Motor neuron (in vitro differentiated cells): Measurements from ENCODE around the gene EEFSEC. TPM values are rescaled to one million over a fixed set of nuclear protein-coding genes. Genes with fewer than 3 reads are reported as not detected.

ENCODE experiments used
- ATAC-seq, 8 experiments: fragments of 200-7000 bp; cut with Tn5 transposase; replicated peaks in 6 of 8; 2 replicates each; pipeline ENCODE4 v1.8.0; 2021; ENCODE audit warnings: mild to moderate bottlenecking in 8 of 8, moderate library complexity in 8 of 8
- H3K27ac ChIP-seq, 2 donors: fragments of 250-450 bp; sonication (Bioruptor Pico); 2 replicates each; pipeline ENCODE4 v1.9.0; 2021; ENCODE audit warnings: antibody characterized with exemption in 2 of 2, mild to moderate bottlenecking in 2 of 2, moderate library complexity in 1 of 2
- H3K4me1 ChIP-seq, 2 donors: fragments of 250-450 bp; sonication (Bioruptor Pico); replicated peaks in 1 of 2; 2 replicates each; pipeline ENCODE4 v1.6.1; 2021; ENCODE audit warnings: antibody characterized with exemption in 2 of 2, mild to moderate bottlenecking in 2 of 2, moderate library complexity in 1 of 2
- H3K4me3 ChIP-seq, 5 donors: fragments of 250-450 bp; sonication (Bioruptor Pico); 2 replicates each; pipeline ENCODE4 v1.9.0; 2021; ENCODE audit warnings: antibody characterized with exemption in 5 of 5, mild to moderate bottlenecking in 5 of 5, moderate library complexity in 4 of 5
- WGBS, 10 experiments: fragments of 450-650 bp; shearing (Covaris generic); methylation state at CpG; one replicate each; pipeline ENCODE4 v1.0.0; 2022; 5-methylcytosine and 5-hydroxymethylcytosine counted together
- in situ Hi-C, 9 experiments: fragments of 400-800 bp; cut with MboI; loops; one replicate each; pipeline ENCODE4 v1.15.0; 2021; ENCODE audit warnings: low sequenced_read_pairs in 9 of 9, low pct_unique_long_range_greater_than_20kb in 2 of 9; ENCODE audit not compliant: unreplicated experiment in 9 of 9
- total RNA-seq, 8 experiments: library from RNA; unstranded; fragments of 300-600 nt; gene quantifications; 2 replicates each; pipeline versions ENCODE4 v1.2.3 to v1.2.4, GENCODE V29; 2022

EEFSEC gene
- total RNA-seq, 8 experiments from 2014 or later, result 5.8 to 20.7 (median 9.5) TPM

DNA sequence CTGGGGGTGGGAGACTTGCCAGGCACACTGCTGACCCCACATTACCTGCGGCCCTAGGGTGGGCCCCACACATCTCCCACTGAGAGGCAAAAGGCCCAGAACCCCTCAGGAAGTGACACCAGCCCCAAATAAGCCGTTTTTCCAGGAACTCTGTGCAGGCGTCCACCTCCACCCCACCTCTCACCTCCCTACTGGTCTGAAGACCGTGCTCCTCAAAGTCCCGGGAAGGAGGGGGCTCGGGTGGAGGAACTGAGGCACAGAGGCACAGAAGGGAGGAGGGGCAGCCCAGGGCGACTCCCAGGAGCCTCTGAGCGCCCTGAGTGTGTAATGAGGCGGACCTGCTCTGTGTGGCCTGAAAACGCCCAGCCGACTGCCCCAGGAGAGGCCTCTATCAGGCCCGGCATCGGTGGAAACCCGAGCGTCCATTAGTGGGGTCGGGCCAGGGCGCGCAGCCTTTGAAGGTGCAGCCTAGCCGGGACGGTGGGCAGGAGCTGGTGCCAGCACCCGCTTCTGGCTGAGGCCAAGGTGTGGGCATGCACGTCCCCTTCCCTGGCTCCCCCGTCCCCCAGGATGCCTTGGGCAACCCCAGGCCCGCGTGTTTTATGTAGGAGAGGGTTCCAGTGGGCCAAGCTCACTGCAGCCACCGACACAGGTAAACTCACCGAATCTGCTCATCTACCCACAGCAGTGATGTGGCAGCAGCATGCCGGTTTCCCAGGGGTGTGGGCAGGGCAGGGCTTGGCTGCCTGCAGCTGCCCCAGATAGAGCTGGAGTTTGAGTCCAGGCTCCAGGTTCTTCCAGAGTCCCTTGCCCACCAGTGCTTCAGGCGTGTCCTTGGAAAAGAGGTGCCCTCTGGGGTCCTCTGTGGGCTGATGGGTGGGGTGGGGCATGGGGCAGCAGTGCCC lies 257.6 kb downstream of the EEFSEC start:
- Histone ChIP-seq H3K4me1 (peaks cover 9 to 16% of the 10 kb centered on the region in 2 donors), H3K27ac (no peak overlapping the region), H3K4me3 (no peak overlapping the region)
- WGBS, 10 experiments, result 93% methylated on average over 5 of the region's 29 CpGs; no CpG with 5 or more reads in 9 of the 10 experiments
- no peak for ATAC-seq
- in situ Hi-C loops, result no loop called here

- in situ Hi-C loops, result no loop called here
These were observed 258.3 kb downstream of the EEFSEC start for GRCh38 chr3:128411574-128412064.

GRCh38 chr3:128412180-128413002 lies 259.1 kb downstream of the EEFSEC start:
- peaks cover 9 to 16% of the 10 kb centered on the region in 2 donors for H3K4me1 ChIP-seq
- no peak overlapping the region for H3K4me3 ChIP-seq
- 37 to 100% (median 75%) methylated on average over 1 to 2 of the region's 15 CpGs; no CpG with 5 or more reads in 6 of the 10 experiments for whole genome bisulfite sequencing, 10 experiments
- no peak overlapping the region for H3K27ac ChIP-seq
- in situ Hi-C loops, result no loop called here
- peak in 5 of 8 experiments; percentile 47 to 74 (median 66) for ATAC-seq

More at GRCh38 chr3:128411574-128412064, 258.3 kb downstream of the EEFSEC start:
- WGBS, 10 experiments, result 50 to 90% (median 60%) methylated on average over 1 to 2 of the region's 18 CpGs; no CpG with 5 or more reads in 7 of the 10 experiments
- Histone ChIP-seq H3K27ac (no peak overlapping the region), H3K4me1 (peaks cover 9 to 16% of the 10 kb centered on the region in 2 donors), H3K4me3 (no peak overlapping the region)
- no peak for ATAC-seq

- no peak overlapping the region for H3K27ac ChIP-seq
- in situ Hi-C loops, result no loop called here
- H3K4me3 ChIP-seq, result no peak overlapping the region
- ATAC-seq, result no peak
- WGBS, 10 experiments, result 40 to 80% (median 56%) methylated on average over 1 to 2 of the region's 8 CpGs; no CpG with 5 or more reads in 6 of the 10 experiments
- H3K4me1 ChIP-seq, result peaks cover 9 to 16% of the 10 kb centered on the region in 2 donors
These were observed 259.7 kb downstream of the EEFSEC start for GRCh38 chr3:128413003-128413370.

GRCh38 chr3:128413413-128414205 lies 260.3 kb downstream of the EEFSEC start:
- no peak for ATAC-seq
- Histone ChIP-seq H3K4me3 (no peak overlapping the region), H3K4me1 (peaks cover 9 to 16% of the 10 kb centered on the region in 2 donors), H3K27ac (no peak overlapping the region)
- in situ Hi-C loops, result no loop called here
- WGBS, 10 experiments, result 96 to 100% (median 100%) methylated on average over 1 to 10 of the region's 24 CpGs; no CpG with 5 or more reads in 5 of the 10 experiments

- 83 to 100% (median 93%) methylated on average over 1 to 3 of the region's 16 CpGs; no CpG with 5 or more reads in 6 of the 10 experiments for WGBS, 10 experiments
- Histone ChIP-seq H3K27ac (no peak overlapping the region), H3K4me3 (no peak overlapping the region), H3K4me1 (peaks cover 9 to 12% of the 10 kb centered on the region in 2 donors)
- in situ Hi-C loops, result no loop called here
- no peak for ATAC-seq
These were observed 262.0 kb downstream of the EEFSEC start for GRCh38 chr3:128415200-128415772.

DNA sequence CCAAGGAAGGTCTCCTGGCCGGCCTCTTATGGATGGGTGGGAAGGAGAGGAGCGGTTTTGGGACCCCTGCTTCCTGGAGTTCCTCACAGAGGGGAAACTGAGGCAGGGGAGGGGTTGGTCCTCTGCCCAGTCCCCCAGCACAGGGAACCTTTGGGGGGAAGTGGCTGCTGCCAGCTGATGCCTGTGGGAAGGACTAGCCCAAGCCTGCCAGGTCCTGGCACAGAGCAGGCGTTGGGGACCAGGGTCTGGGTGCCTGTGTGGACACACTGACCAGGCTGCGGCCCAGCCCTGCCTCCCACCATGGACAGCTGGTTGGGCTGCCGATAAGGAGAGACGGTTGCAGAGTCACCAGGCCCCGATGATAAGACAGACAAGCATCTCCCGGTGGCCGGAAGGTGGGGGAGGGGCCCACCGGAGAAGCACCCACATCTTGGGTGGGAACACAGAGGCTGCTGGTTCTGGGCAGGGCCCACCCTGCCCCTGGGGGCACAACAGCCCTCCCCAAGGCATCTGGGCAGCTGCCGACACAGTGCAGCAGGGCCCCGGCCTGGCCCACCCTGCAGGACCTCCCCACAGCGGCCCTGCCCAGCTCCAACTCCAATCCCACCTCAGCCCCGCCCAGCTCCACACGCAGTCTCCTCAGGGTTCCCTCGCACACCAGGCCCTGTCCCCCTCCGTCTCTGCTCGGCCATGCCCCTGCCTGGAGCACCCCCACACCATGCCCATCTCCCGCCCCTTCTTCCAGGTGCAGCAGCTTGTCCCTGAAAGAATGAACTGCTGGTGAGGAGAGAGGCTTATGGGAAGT lies 262.7 kb downstream of the EEFSEC start:
- no peak overlapping the region for H3K27ac ChIP-seq
- peaks cover 9 to 12% of the 10 kb centered on the region in 2 donors for H3K4me1 ChIP-seq
- in situ Hi-C loops, result no loop called here
- no peak overlapping the region for H3K4me3 ChIP-seq
- ATAC-seq, result peak in 1 of 8 experiments; percentile 9
- 87% methylated on average over 3 of the region's 19 CpGs; no CpG with 5 or more reads in 9 of the 10 experiments for WGBS, 10 experiments

DNA sequence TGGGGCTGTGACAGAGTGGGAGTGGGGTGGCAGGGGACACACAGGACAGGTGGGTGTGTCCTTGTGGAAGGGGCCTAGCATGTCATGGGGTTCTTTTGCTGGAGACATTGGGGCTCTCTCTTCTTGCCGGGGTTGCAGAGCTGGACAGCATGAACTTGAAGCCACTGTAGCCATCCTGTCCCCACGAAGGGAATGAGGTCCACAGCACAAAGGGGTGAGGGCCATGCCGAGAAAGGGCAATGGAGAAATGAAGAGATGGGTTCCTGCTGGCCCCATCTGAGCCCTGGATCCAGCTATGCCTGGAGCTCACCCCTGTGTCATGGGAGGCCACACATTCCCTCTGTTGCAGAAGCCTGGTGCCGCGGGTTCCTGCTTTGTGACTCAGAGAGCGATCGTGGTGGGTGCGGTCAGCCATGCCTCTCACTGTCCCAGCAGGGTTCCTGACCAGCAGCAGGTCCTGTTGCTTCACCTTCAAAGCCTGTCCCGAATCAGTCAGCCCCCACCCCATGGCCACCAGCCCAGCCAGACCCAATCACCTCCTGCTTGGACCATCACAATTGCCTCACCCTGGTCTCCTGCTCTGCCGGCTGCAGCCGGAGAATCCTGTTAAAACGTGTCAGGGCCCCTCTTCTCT lies 263.4 kb downstream of the EEFSEC start:
- 20 to 89% (median 57%) methylated on average over 1 to 6 of the region's 12 CpGs; no CpG with 5 or more reads in 7 of the 10 experiments for WGBS, 10 experiments
- peak in 3 of 8 experiments; percentile 65 to 99 (median 97) for ATAC-seq
- Histone ChIP-seq H3K4me3 (no peak overlapping the region), H3K27ac (no peak overlapping the region), H3K4me1 (peaks cover 15 to 17% of the 10 kb centered on the region in 2 donors)
- in situ Hi-C loops, result no loop called here

DNA sequence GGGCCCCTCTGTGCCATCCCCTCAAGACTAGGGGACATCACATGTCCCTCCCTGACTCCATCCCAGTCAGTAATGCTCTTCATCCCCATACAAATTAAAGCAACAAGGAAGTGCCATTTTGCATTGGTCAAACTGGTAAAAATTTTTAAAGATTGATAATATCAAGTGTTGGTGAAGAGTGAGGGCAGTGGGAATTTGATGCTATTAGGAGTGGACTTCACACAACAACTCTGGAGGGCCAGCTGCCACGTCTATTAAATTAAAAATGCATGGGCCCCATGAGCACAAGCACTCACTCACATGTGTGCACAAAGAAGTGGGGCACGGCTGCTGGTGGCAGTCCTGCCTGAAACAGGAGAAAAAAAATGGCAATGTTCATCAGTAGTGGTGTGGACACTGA lies 265.6 kb downstream of the EEFSEC start:
- 40 to 85% (median 57%) methylated on average over 1 to 2 of the region's 2 CpGs; no CpG with 5 or more reads in 7 of the 10 experiments for WGBS, 10 experiments
- Histone ChIP-seq H3K4me3 (no peak overlapping the region), H3K27ac (no peak overlapping the region), H3K4me1 (peaks cover 5 to 6% of the 10 kb centered on the region in 2 donors)
- no peak for ATAC-seq
- in situ Hi-C loops, result no loop called here

- ATAC-seq, result no peak
- Histone ChIP-seq H3K4me1 (peaks cover 5 to 6% of the 10 kb centered on the region in 2 donors), H3K27ac (no peak overlapping the region), H3K4me3 (no peak overlapping the region)
- in situ Hi-C loops, result no loop called here
- 60 to 100% (median 100%) methylated on average over 1 to 2 of the region's 4 CpGs; no CpG with 5 or more reads in 2 of the 10 experiments for WGBS, 10 experiments
These were observed 266.0 kb downstream of the EEFSEC start for GRCh38 chr3:128419311-128419710.

GRCh38 chr3:128420289-128420688 lies 267.0 kb downstream of the EEFSEC start:
- Histone ChIP-seq H3K4me3 (no peak overlapping the region), H3K27ac (no peak overlapping the region), H3K4me1 (peaks cover 5 to 6% of the 10 kb centered on the region in 2 donors)
- 50 to 100% (median 87%) methylated on average over 1 to 4 of the region's 7 CpGs; no CpG with 5 or more reads in 7 of the 10 experiments for WGBS, 10 experiments
- in situ Hi-C loops, result loop anchor here in 1 of 9 experiments (10.0 kb wide), 1 partner anchor 175 kb away; no protein-coding TSS in a partner anchor
- ATAC-seq, result peak in 1 of 8 experiments; percentile 26
